ENCODE measurements around the gene SLC9A1.

GRCh38 chr1:27126391-27126790 is 28.5 kb downstream of the SLC9A1 start:
- TF ChIP-seq POLR2A (IDR thresholded peaks at IDR 0.05) (no peak), CTCF (IDR thresholded peaks at IDR 0.05) (no peak)

Measured in right lobe of liver (tissue), 4 donors.